SW 1271 (cell line): ENCODE measurements around the gene KCNJ12.
"Not testable (repeated sequence)": the region's sequence is repeated elsewhere in the genome, so short reads cannot be mapped to it uniquely, and the experiment has no call there.

Experiments used
- DNase-seq, 2 experiments: peaks; one replicate each; lab custom pipeline; 2025; lab: John Stamatoyannopoulos, UW

KCNJ12 gene

DNA sequence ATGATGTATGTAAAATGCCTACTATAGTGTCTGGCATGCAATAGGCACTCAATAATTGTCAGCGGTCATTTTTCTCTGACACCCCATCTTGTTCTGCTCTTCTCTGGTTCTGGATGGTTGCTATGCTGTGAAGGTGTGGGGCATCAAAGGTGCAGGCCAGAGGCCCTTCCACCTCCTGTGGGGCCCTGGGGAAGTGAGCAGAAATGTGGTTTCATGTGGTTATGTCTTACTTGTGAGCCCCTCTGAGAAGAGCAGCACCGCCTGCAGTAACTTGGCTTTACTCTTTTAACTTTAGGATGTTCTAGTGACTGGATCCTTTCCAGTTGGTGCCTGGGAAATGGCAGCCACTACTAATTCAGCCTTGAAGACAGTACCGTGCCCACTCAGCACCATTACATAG lies 32.1 kb downstream of the KCNJ12 start:
- DNase-seq, result not testable (repeated sequence)

GRCh38 chr17:21408766-21409300 lies 32.7 kb downstream of the KCNJ12 start:
- DNase-seq, result not testable (repeated sequence)

- not testable (repeated sequence) for DNase-seq
Measured at GRCh38 chr17:21409388-21409787, 33.2 kb downstream of the KCNJ12 start.

DNA sequence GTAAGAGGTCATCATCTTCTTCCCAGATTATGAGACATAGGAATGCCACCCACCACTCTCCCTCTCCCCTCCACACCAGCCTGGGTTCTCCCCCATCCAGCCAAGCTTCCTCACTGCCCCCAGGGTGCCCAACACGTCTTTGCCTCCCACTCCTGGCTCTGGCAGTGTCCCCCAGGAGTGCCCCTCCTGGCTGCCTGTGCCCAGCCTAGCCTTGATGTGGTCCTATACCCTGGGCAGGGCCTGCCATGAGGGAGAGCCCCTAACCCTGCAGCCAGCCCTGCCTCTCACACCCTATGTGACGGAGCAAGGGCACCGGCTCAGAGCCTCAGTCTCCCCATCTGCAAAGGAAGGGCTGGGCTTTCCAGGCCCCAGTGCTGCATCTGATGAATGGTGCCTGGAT lies 33.8 kb downstream of the KCNJ12 start:
- not testable (repeated sequence) for DNase-seq

GRCh38 chr17:21410371-21410770 lies 34.2 kb downstream of the KCNJ12 start:
- DNase-seq, result not testable (repeated sequence)

GRCh38 chr17:21410906-21411678 lies 34.9 kb downstream of the KCNJ12 start:
- peak; percentile 50 to 62 for DNase-seq

GRCh38 chr17:21411679-21412205 lies 35.6 kb downstream of the KCNJ12 start:
- not testable (repeated sequence) for DNase-seq

DNA sequence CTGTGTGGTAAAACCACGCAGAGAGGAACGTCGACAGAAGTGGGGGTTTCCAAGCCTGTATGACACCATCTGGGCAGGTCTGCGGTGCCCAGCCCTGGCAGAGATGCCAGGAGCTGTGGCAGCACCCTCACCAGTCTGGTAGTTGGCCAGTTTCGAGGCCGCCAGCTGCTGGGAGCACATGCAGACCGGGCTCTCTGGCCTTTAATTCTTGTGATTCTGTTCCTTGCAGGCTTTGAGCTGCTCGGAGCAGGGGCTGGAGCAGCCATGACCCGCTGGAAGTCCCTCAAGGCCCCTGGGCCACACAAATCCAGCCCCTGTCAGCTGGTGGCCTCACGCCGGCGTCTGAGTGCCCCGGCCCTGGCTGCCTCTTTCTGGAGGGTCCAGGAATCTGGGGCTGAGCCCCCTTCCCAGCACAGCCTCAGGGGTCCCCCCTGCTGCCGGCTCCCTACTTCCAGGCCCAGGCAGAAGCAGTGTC lies 36.1 kb downstream of the KCNJ12 start:
- not testable (repeated sequence) for DNase-seq

GRCh38 chr17:21413570-21414279 lies 37.6 kb downstream of the KCNJ12 start:
- DNase-seq, result not testable (repeated sequence)

GRCh38 chr17:21414616-21415015 lies 38.5 kb downstream of the KCNJ12 start:
- not testable (repeated sequence) for DNase-seq

- not testable (repeated sequence) for DNase-seq
Measured at GRCh38 chr17:21415166-21415990, 39.2 kb downstream of the KCNJ12 start.

GRCh38 chr17:21416471-21416981 lies 40.4 kb downstream of the KCNJ12 start:
- not testable (repeated sequence) for DNase-seq

- not testable (repeated sequence) for DNase-seq
Measured at GRCh38 chr17:21417349-21417748, 41.2 kb downstream of the KCNJ12 start.

- DNase-seq, result no peak
Measured at GRCh38 chr17:21417921-21418320, 41.8 kb downstream of the KCNJ12 start.

GRCh38 chr17:21418446-21419298 lies 42.5 kb downstream of the KCNJ12 start:
- DNase-seq, result no peak

GRCh38 chr17:21419299-21420239 lies 43.4 kb downstream of the KCNJ12 start:
- no peak for DNase-seq

- not testable (repeated sequence) for DNase-seq
Measured at GRCh38 chr17:21420503-21421090, 44.4 kb downstream of the KCNJ12 start.

DNA sequence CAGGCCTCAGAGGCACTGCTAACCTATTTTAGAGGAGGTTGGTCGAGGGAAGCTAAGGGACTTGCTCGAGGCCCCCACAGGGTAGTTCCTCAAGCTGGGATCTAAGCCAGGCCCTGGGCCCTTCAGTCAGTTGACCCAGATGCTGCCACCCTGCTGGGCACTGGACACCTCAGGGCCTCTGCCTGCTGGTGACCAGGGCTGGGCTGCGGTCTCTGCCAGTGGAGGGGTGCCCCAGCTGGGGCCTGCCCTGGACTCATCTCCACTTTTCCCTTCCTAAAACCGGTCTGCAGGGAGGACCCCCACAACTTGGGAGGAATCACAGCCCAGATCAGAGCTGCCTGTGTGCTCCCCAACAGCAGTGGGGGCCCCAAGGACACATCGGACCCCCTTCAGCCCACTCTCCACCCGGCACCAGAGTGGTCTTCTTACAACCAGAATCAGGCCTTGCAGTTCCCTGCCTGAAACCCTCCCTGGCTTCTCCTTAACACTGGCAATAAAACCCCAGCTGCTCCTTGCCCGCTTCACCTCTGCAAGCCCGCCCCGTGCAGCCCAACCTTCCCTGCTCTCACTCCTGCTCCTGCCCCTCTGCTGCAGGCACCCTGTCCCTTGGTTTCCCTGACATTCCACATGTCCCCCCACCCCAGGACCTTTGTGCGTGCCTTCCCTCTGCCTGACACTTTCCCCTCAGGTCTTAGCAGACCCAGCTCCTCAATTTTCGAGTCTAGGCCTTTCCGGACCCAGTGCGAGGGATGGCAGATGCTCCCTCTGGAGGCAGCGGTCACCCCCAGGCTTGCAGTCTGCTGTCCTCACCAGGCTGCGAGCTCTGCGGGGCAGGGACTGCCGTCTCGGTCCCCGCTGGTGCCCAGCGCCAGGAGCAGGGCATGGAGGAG lies 45.5 kb downstream of the KCNJ12 start:
- DNase-seq, result not testable (repeated sequence)
